Measurements from ENCODE around the gene MRM3. TPM values are rescaled to one million over a fixed set of nuclear protein-coding genes. Genes with fewer than 3 reads are reported as not detected.
"Not testable (repeated sequence)": the region's sequence is repeated elsewhere in the genome, so short reads cannot be mapped to it uniquely, and the experiment has no call there.

Gene MRM3
- total RNA-seq, 1 donor = 40.9 TPM

DNA sequence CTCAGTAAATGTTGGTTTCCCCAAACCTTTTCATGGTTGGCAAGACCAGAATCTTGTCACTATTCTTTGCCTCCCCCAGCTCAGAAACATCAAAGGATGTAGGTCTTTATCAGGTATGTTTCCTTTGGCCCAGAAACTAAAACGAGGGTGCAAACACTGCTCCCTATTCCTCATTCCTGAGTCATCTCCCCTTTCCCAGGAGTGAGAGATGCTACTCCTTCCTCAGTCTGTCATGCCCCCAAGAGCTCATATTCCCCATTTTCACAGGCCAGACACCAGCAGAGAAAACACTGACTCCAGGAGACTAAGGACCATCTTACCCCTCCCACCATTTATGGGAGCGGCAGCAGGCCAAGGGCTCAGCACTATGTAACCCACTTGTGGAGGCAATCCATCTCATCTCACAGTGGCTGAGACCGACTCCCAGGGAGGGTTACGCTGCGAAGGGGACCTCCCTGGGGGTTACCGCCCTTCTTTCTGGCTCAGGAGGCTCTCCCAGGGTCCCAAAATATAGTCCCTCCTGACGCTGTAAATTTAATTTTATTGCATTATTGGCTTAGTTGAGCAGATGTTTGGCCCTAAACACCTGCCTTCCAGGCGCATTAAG lies 31.6 kb upstream of the MRM3 start:
- H3K27me3 ChIP-seq (ENCODE audit: insufficient read depth, low read length) = no peaks in the 10 kb centered on the region
- H3K9me3 ChIP-seq (ENCODE audit: low read depth, low read length) = no peaks in the 10 kb centered on the region
- peaks cover 26% of the 10 kb centered on the region for H3K4me1 ChIP-seq (ENCODE audit: insufficient read depth, low read length)
- no peak overlapping the region for H3K4me3 ChIP-seq (ENCODE audit: low read length)

DNA sequence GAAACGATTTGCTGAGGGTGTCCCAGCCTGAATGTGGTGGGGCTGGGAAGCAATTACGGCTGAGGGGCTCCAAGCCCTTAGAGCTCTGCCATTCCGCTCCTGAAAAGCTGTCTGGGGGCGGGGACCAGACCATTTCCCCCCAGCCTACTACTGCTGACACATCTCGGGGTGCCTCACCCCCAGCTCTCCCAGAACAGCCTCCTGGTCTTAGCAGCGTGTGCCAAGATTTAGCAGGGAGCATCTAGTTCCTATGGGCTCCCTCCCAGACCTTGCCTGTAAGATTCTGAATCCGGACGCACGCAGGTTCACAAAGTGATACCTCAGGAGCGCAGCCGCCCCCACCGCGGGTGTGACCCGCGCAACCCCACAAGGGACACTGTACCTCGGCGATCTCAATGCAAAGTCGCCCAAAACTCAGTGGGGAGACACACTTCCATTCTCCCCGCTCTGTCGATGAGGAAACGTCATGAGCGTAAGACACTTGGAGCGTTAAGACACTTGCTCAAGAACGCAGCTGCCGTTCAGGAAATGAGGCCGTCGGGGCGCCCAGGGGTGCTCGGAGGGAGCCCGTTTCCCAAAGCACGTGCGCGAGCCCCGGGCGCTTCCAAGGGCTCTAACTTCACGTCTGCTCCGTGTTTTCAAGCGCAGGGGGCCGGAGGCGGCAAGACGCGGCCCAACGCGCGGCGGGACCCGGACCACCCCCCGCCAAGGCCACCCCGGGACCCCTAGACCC lies 30.7 kb upstream of the MRM3 start:
- Histone ChIP-seq H3K4me1 (ENCODE audit: insufficient read depth, low read length) (peaks cover 26% of the 10 kb centered on the region), H3K9me3 (ENCODE audit: low read depth, low read length) (no peaks in the 10 kb centered on the region), H3K27me3 (ENCODE audit: insufficient read depth, low read length) (no peaks in the 10 kb centered on the region), H3K4me3 (ENCODE audit: low read length) (peak overlapping the region; percentile 65)

DNA sequence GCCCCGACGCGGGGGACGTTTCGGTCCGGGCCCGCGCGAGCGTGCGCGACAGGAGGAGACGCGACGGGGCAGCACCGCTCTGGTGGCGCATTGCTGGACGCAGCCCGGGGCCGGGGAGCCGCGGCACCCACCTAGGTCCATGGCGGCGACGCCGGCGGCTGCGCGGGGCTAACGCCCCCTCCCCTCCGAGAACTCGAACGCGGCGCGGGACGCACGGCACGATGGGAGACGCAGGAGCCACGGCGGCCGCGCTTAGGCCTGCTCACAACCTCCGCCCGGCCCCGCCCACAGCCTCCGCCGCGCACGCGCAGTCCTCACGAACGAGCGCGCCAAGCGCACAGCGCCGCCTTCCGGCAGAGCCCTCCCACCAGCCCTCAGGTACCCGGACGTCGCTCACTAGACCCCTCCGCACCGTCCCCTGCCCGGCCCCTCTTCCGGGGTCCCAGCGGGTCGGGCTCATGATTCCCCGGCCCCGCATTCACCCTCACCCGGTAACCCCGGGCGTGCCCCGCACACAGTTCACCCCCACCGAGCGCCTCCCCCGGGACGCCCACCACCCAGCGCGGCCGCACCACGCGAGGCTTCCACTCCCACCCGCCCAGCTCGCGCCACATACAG lies 30.0 kb upstream of the MRM3 start, which contains the start of gene GEMIN4:
GEMIN4 (minus strand) TSS at position 263 of the 618 bp plus-strand sequence; CDS start at position 141, 122 bp downstream.
- no peaks in the 10 kb centered on the region for H3K9me3 ChIP-seq (ENCODE audit: low read depth, low read length)
- peak within 1 kb of the TSS; percentile 65 for H3K4me3 ChIP-seq (ENCODE audit: low read length)
- peaks cover 26% of the 10 kb centered on the region for H3K4me1 ChIP-seq (ENCODE audit: insufficient read depth, low read length)
- no peaks in the 10 kb centered on the region for H3K27me3 ChIP-seq (ENCODE audit: insufficient read depth, low read length)

GRCh38 chr17:752620-753219 lies 29.4 kb upstream of the MRM3 start:
- Histone ChIP-seq H3K4me1 (ENCODE audit: insufficient read depth, low read length) (peaks cover 26% of the 10 kb centered on the region), H3K27me3 (ENCODE audit: insufficient read depth, low read length) (no peaks in the 10 kb centered on the region), H3K9me3 (ENCODE audit: low read depth, low read length) (no peaks in the 10 kb centered on the region), H3K4me3 (ENCODE audit: low read length) (peak overlapping the region; percentile 65)

- Histone ChIP-seq H3K9me3 (ENCODE audit: low read depth, low read length) (no peaks in the 10 kb centered on the region), H3K4me1 (ENCODE audit: insufficient read depth, low read length) (peaks cover 26% of the 10 kb centered on the region), H3K27me3 (ENCODE audit: insufficient read depth, low read length) (no peaks in the 10 kb centered on the region), H3K4me3 (ENCODE audit: low read length) (no peak overlapping the region)
Measured at GRCh38 chr17:753418-753817, 28.7 kb upstream of the MRM3 start.

DNA sequence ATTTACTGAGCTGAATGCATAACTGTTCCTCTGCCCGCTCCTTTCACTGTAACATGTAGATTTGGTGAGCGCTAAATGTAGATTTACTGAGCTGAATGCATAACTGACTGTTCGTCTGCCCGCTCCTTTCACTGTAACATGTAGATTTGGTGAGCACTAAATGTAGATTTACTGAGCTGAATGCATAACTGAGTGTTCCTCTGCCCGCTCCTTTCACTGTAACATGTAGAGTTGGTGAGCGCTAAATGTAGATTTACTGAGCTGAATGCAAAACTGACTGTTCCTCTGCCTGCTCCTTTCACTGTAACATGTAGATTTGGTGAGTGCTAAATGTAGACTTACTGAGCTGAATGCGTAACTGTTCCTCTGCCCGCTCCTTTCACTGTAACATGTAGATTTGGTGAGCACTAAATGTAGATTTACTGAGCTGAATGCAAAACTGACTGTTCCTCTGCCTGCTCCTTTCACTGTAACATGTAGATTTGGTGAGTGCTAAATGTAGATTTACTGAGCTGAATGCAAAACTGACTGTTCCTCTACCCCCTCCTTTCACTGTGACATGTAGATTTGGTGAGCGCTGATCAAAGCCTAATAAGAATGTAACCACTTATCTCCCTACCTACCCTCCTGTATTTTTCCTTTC lies 26.7 kb upstream of the MRM3 start:
- H3K9me3 ChIP-seq (ENCODE audit: low read depth, low read length); H3K27me3 ChIP-seq (ENCODE audit: insufficient read depth, low read length): not testable (repeated sequence)

GRCh38 chr17:756010-756567 lies 26.1 kb upstream of the MRM3 start:
- not testable (repeated sequence) for H3K4me3 ChIP-seq (ENCODE audit: low read length); H3K9me3 ChIP-seq (ENCODE audit: low read depth, low read length); H3K27me3 ChIP-seq (ENCODE audit: insufficient read depth, low read length)
- H3K4me1 ChIP-seq (ENCODE audit: insufficient read depth, low read length) = peaks cover 12% of the 10 kb centered on the region

More for the DNA sequence above, 26.7 kb upstream of the MRM3 start:
- not testable (repeated sequence) for H3K4me3 ChIP-seq (ENCODE audit: low read length)
- peaks cover 19% of the 10 kb centered on the region for H3K4me1 ChIP-seq (ENCODE audit: insufficient read depth, low read length)

- no peaks in the 10 kb centered on the region for H3K9me3 ChIP-seq (ENCODE audit: low read depth, low read length)
- H3K4me1 ChIP-seq (ENCODE audit: insufficient read depth, low read length) = no peaks in the 10 kb centered on the region
- H3K4me3 ChIP-seq (ENCODE audit: low read length) = no peak overlapping the region
- H3K27me3 ChIP-seq (ENCODE audit: insufficient read depth, low read length) = no peaks in the 10 kb centered on the region
Measured at GRCh38 chr17:759964-760363, 22.2 kb upstream of the MRM3 start.

DNA sequence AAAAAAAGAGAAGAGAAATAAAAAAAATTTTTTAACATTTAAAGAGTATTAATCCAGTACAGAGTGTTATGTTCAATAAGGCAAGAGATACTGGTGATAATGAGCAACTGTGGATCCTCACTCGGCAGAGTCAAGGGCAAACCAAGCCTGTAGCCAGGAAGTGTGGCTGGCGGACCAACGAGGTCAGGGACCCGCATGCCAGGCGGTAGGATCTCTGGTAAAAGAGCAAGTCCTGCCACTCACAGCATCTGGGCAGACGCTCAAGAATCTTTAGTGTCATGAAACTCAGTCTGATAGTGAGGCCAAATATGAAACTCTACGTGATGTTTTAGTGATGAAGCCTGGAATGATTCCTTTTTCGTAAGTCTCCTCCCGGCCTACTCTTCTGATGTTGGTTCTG lies 21.8 kb upstream of the MRM3 start:
- no peaks in the 10 kb centered on the region for H3K4me1 ChIP-seq (ENCODE audit: insufficient read depth, low read length)
- H3K9me3 ChIP-seq (ENCODE audit: low read depth, low read length) = no peaks in the 10 kb centered on the region
- no peak overlapping the region for H3K4me3 ChIP-seq (ENCODE audit: low read length)
- no peaks in the 10 kb centered on the region for H3K27me3 ChIP-seq (ENCODE audit: insufficient read depth, low read length)

DNA sequence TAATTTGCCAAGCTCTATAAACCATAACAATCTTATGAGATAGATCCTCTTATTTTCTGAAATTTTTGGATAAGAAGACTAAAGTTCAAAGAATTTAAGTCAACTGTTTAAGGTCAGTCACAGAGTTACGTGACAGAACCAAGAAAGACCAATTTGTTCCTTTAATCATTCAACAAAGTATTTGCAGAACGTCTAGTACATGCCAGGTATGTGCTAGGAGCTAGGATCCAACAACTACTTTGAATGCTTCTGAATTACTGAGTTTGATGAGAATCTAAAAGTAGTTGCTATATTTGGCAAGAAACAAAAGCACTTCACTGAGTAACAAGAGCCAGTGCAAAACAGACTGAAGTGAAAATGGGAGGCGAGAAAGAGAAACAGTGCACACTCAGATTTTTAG lies 15.1 kb upstream of the MRM3 start:
- no peak overlapping the region for H3K4me3 ChIP-seq (ENCODE audit: low read length)
- no peaks in the 10 kb centered on the region for H3K4me1 ChIP-seq (ENCODE audit: insufficient read depth, low read length)
- no peaks in the 10 kb centered on the region for H3K27me3 ChIP-seq (ENCODE audit: insufficient read depth, low read length)
- H3K9me3 ChIP-seq (ENCODE audit: low read depth, low read length) = no peaks in the 10 kb centered on the region

- H3K4me1 ChIP-seq (ENCODE audit: insufficient read depth, low read length) = no peaks in the 10 kb centered on the region
- H3K4me3 ChIP-seq (ENCODE audit: low read length) = no peak overlapping the region
- no peaks in the 10 kb centered on the region for H3K27me3 ChIP-seq (ENCODE audit: insufficient read depth, low read length)
- no peaks in the 10 kb centered on the region for H3K9me3 ChIP-seq (ENCODE audit: low read depth, low read length)
Measured at GRCh38 chr17:773016-773415, 9.1 kb upstream of the MRM3 start.

DNA sequence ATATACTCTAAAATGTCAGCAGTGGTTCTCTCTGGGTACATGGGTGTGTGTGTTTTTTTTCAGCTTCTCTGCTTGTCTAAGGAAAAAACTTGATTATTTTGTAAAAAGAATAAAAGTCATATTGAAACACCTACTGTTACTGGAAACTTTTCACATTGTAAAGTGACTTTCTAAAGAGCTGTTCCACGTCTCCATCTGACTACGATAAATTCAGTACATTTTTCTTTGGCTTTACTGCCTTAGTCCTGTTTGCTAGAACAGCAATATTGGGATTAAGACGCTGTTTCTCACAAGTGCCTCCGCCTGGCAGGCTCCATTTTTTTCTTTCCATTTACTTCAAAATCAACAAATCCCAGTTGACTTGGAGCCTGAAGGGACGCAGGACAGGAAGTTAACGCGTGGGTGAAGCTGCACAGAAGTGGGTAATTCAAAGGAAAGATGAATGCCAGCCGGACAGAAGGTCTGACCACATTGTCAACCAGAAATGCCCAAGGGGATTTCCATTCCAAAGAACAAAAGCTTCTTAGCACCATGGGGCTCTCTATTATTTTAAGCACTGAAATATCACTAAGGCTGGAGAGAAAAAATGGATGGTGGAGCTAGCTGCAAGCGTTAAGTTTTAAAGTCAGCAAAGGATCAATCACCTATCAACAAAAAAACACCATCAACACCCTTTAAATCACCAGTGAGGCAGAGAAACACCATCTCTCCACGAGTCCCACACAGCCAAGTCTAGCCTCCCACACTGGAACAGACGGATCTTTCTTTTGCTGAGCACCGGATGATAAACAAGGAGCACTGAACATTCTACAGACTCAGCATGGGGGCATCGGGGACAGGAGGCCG lies 8.5 kb upstream of the MRM3 start:
- Histone ChIP-seq H3K4me1 (ENCODE audit: insufficient read depth, low read length) (no peaks in the 10 kb centered on the region), H3K4me3 (ENCODE audit: low read length) (no peak overlapping the region), H3K27me3 (ENCODE audit: insufficient read depth, low read length) (no peaks in the 10 kb centered on the region), H3K9me3 (ENCODE audit: low read depth, low read length) (no peaks in the 10 kb centered on the region)

DNA sequence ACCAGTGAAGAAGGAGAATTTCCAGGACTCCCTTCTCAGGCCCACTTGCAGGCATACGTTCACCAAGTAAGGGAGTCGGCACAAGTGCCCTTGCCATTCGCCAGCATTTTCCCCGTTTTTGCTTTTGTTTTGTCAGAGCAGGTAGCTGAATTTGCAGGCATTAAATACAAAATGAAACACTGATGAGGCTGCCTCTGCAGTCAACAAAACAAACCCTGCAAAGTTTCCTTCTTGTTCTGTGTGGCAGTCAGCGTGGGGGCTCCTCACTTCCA lies 7.9 kb upstream of the MRM3 start:
- H3K9me3 ChIP-seq (ENCODE audit: low read depth, low read length) = no peaks in the 10 kb centered on the region

GRCh38 chr17:778096-778495 lies 4.1 kb upstream of the MRM3 start:
- Histone ChIP-seq H3K9me3 (ENCODE audit: low read depth, low read length) (no peaks in the 10 kb centered on the region), H3K27me3 (ENCODE audit: insufficient read depth, low read length) (no peaks in the 10 kb centered on the region), H3K4me3 (ENCODE audit: low read length) (no peak overlapping the region), H3K4me1 (ENCODE audit: insufficient read depth, low read length) (peaks cover 14% of the 10 kb centered on the region)

More for the DNA sequence above, 7.9 kb upstream of the MRM3 start:
- no peaks in the 10 kb centered on the region for H3K27me3 ChIP-seq (ENCODE audit: insufficient read depth, low read length)
- no peaks in the 10 kb centered on the region for H3K4me1 ChIP-seq (ENCODE audit: insufficient read depth, low read length)
- no peak overlapping the region for H3K4me3 ChIP-seq (ENCODE audit: low read length)

Measured in mononuclear cell (primary cell).